Measurements from ENCODE around the gene CSNK1A1.
"Not testable (repeated sequence)": the region's sequence is repeated elsewhere in the genome, so short reads cannot be mapped to it uniquely, and the experiment has no call there.

Gene CSNK1A1

DNA sequence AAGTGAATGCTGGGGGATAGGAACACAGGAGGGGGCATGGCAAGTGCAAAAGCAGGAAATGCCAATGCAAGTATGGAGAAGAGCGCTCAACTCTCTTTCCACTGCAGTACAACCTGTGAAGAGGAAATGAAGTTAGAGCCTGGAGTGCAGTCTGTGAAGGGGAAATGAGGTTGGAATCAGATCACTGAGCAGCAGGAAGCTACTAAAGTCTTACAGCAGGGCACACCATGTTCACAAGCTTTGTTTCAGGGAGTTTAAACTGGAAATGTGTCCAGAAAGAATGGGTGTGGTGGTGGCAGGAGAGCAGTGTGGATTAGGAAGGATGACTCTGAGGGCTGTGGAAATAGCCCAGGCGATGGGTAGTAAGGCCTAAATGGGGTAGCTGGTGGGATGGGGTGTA lies 45.5 kb upstream of the CSNK1A1 start:
- TF ChIP-seq ZFP3 (CRISPR knock-in tag; IDR thresholded peaks at IDR 0.05) (no peak), RARB (CRISPR knock-in tag; IDR thresholded peaks at IDR 0.05) (no peak), ZFP30 (CRISPR knock-in tag; IDR thresholded peaks at IDR 0.05) (no peak), PPARA (CRISPR knock-in tag; IDR thresholded peaks at IDR 0.05; ENCODE audit: borderline replicate concordance) (no peak), TOX (CRISPR knock-in tag; IDR thresholded peaks at IDR 0.05; ENCODE audit: borderline replicate concordance) (no peak), SNAI2 (CRISPR knock-in tag; IDR thresholded peaks at IDR 0.05) (no peak), BACH2 (CRISPR knock-in tag; IDR thresholded peaks at IDR 0.05; ENCODE audit: borderline replicate concordance) (no peak), TSHZ2 (CRISPR knock-in tag; IDR thresholded peaks at IDR 0.05) (no peak), OSR1 (CRISPR knock-in tag; IDR thresholded peaks at IDR 0.05) (no peak), ISL1 (CRISPR knock-in tag; IDR thresholded peaks at IDR 0.05) (no peak), GLIS3 (CRISPR knock-in tag; IDR thresholded peaks at IDR 0.05) (no peak), POU6F1 (CRISPR knock-in tag; IDR thresholded peaks at IDR 0.05; ENCODE audit: borderline replicate concordance, low read depth) (no peak), TCF4 (CRISPR knock-in tag; IDR thresholded peaks at IDR 0.05; ENCODE audit: borderline replicate concordance) (no peak)
- TF ChIP-seq, protein P1, sequence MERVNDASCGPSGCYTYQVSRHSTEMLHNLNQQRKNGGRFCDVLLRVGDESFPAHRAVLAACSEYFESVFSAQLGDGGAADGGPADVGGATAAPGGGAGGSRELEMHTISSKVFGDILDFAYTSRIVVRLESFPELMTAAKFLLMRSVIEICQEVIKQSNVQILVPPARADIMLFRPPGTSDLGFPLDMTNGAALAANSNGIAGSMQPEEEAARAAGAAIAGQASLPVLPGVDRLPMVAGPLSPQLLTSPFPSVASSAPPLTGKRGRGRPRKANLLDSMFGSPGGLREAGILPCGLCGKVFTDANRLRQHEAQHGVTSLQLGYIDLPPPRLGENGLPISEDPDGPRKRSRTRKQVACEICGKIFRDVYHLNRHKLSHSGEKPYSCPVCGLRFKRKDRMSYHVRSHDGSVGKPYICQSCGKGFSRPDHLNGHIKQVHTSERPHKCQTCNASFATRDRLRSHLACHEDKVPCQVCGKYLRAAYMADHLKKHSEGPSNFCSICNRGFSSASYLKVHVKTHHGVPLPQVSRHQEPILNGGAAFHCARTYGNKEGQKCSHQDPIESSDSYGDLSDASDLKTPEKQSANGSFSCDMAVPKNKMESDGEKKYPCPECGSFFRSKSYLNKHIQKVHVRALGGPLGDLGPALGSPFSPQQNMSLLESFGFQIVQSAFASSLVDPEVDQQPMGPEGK (CRISPR knock-in tag; IDR thresholded peaks at IDR 0.05; ENCODE audit: borderline replicate concordance), result no peak
- TF ChIP-seq, protein P2, sequence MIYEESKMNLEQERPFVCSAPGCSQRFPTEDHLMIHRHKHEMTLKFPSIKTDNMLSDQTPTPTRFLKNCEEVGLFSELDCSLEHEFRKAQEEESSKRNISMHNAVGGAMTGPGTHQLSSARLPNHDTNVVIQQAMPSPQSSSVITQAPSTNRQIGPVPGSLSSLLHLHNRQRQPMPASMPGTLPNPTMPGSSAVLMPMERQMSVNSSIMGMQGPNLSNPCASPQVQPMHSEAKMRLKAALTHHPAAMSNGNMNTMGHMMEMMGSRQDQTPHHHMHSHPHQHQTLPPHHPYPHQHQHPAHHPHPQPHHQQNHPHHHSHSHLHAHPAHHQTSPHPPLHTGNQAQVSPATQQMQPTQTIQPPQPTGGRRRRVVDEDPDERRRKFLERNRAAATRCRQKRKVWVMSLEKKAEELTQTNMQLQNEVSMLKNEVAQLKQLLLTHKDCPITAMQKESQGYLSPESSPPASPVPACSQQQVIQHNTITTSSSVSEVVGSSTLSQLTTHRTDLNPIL (CRISPR knock-in tag; IDR thresholded peaks at IDR 0.05; ENCODE audit: low read depth), result no peak

DNA sequence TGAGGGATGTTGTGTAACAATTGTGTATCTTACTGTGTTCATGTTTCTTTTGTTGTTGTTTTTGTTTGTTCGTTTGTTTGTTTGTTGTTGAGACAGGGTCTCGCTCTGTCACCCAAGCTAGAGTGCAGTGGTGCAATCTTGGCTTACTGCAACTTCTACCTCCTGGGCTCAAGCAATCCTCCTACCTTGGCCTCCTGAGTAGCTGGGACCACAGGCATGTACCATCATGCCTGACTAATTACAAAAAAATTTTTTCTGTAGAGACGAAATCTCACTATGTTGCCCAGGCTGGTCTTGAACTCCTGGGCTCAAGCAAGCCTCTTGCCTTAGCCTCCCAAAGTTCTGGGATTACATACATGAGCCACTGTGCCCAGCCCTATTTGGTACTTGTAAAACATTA lies 43.9 kb upstream of the CSNK1A1 start:
- not testable (repeated sequence) for ATAC-seq

More for the DNA sequence above, 45.5 kb upstream of the CSNK1A1 start:
- ATAC-seq, result no peak

- ATAC-seq, result no peak
- TF ChIP-seq ISL1 (CRISPR knock-in tag; IDR thresholded peaks at IDR 0.05) (no peak), TSHZ2 (CRISPR knock-in tag; IDR thresholded peaks at IDR 0.05) (no peak), TOX (CRISPR knock-in tag; IDR thresholded peaks at IDR 0.05; ENCODE audit: borderline replicate concordance) (no peak), SNAI2 (CRISPR knock-in tag; IDR thresholded peaks at IDR 0.05) (no peak), ZNF70 (CRISPR knock-in tag; IDR thresholded peaks at IDR 0.05) (no peak), ARNTL (CRISPR knock-in tag; IDR thresholded peaks at IDR 0.05; ENCODE audit: borderline replicate concordance, low read depth) (no peak), ZFP30 (CRISPR knock-in tag; IDR thresholded peaks at IDR 0.05) (no peak), ESRRG (CRISPR knock-in tag; IDR thresholded peaks at IDR 0.05) (no peak), CSDC2 (CRISPR knock-in tag; IDR thresholded peaks at IDR 0.05) (no peak), GLIS3 (CRISPR knock-in tag; IDR thresholded peaks at IDR 0.05) (no peak), ZNF8 (CRISPR knock-in tag; IDR thresholded peaks at IDR 0.05) (no peak), ZC3H10 (CRISPR knock-in tag; IDR thresholded peaks at IDR 0.05) (no peak), RARB (CRISPR knock-in tag; IDR thresholded peaks at IDR 0.05) (no peak), POU6F1 (CRISPR knock-in tag; IDR thresholded peaks at IDR 0.05; ENCODE audit: borderline replicate concordance, low read depth) (no peak)
- TF ChIP-seq, protein P2 (CRISPR knock-in tag; IDR thresholded peaks at IDR 0.05; ENCODE audit: low read depth), result no peak
- TF ChIP-seq, protein P1 (CRISPR knock-in tag; IDR thresholded peaks at IDR 0.05; ENCODE audit: borderline replicate concordance), result no peak
Observed at GRCh38 chr5:149594206-149594895, 43.1 kb upstream of the CSNK1A1 start.
